ENCODE measurements around the gene UCMA. TPM values are rescaled to one million over a fixed set of nuclear protein-coding genes. Genes with fewer than 3 reads are reported as not detected.

UCMA gene
- total and polyA plus RNA-seq, 10 of the 15 experiments (the other 5 are each of a cell fraction or from before 2014, with no cell fraction given) = 0.15 TPM; not detected in 9

- WGBS (ENCODE audit: insufficient coverage, insufficient replicate concordance, low lambda C conversion rate, missing lambda C conversion rate) = 52% methylated on average over 14 of the region's 14 CpGs
- no TSS peak for BruUV-seq (replicated peaks)
- Histone ChIP-seq H4K20me1 (ENCODE audit: control insufficient read depth, insufficient read depth) (no peaks in the 10 kb centered on the region), H3K4me2 (ENCODE audit: control insufficient read depth, insufficient read depth) (no peak overlapping the region), H2AFZ (ENCODE audit: control insufficient read depth, low read depth, low read length) (no peak overlapping the region), H3K4me3 (no peak overlapping the region), H3K79me2 (ENCODE audit: control insufficient read depth, insufficient read depth, low read length) (no peaks in the 10 kb centered on the region), H3K36me3 (ENCODE audit: control insufficient read depth in 2 of 2, insufficient read depth in 2 of 2, low read length in 1 of 2) (no peaks in the 10 kb centered on the region), H3K9ac (ENCODE audit: control insufficient read depth, insufficient read depth, low read length) (no peak overlapping the region), H3K27ac (ENCODE audit: control insufficient read depth, insufficient read depth) (no peak overlapping the region), H3K4me1 (ENCODE audit: control insufficient read depth, insufficient read depth, low read length) (no peaks in the 10 kb centered on the region), H3K27me3 (replicated peaks in 1 of 2; ENCODE audit: control insufficient read depth in 2 of 2, insufficient read depth in 2 of 2, low read length in 1 of 2) (no peaks in the 10 kb centered on the region), H3K9me3 (replicated peaks; ENCODE audit: control insufficient read depth, insufficient read depth, low read length) (no peaks in the 10 kb centered on the region)
- ChIA-PET SMC1A (ENCODE audit: uncharacterized antibody, unreplicated experiment) (no interaction called here), CTCF (interaction anchor here (1.6 kb wide), 1 partner anchor 69 kb away, joined by 3 read pairs; no protein-coding TSS in a partner anchor), POLR2A (no interaction called here), RAD21 (ENCODE audit: unreplicated experiment) (no interaction called here)
- no peak for TF ChIP-seq DPF2 (IDR thresholded peaks at IDR 0.05)
- TF ChIP-seq SUPT20H (IDR thresholded peaks at IDR 0.05; ENCODE audit: borderline replicate concordance, control insufficient read depth, low read depth, low read length) = no peak
- no peak for TF ChIP-seq ZBTB33 (IDR thresholded peaks at IDR 0.05)
- no peak for TF ChIP-seq FOS (IDR thresholded peaks at IDR 0.05; ENCODE audit: borderline replicate concordance, extremely low read depth, insufficient read length)
- TF ChIP-seq PAX8 (IDR thresholded peaks at IDR 0.05) = no peak
- TF ChIP-seq IRF4 (IDR thresholded peaks at IDR 0.05; ENCODE audit: low read depth, low read length) = no peak
- TF ChIP-seq FOXK2 (IDR thresholded peaks at IDR 0.05) = no peak
- TF ChIP-seq IRF3 (IDR thresholded peaks at IDR 0.05) = no peak
- TF ChIP-seq ETV6 (conservative IDR thresholded peaks at IDR 0.05 in 1 of 2, IDR thresholded peaks at IDR 0.05 in 1 of 2; ENCODE audit: borderline replicate concordance in 1 of 2, low read depth in 1 of 2) = no peak
- TF ChIP-seq NFIC (IDR thresholded peaks at IDR 0.05; ENCODE audit: low read depth, low read length) = no peak
- no peak for TF ChIP-seq ATF2 (IDR thresholded peaks at IDR 0.05; ENCODE audit: low read length)
- TF ChIP-seq BRCA1 (IDR thresholded peaks at IDR 0.05; ENCODE audit: low read depth, low read length) = no peak
- no peak for TF ChIP-seq ZNF207 (IDR thresholded peaks at IDR 0.05; ENCODE audit: borderline replicate concordance)
- intact Hi-C loops (cut with micrococcal nuclease; ENCODE audit: unreplicated experiment) (no loop called here), in situ Hi-C loops (cut with MboI) (no loop called here)
- ATAC-seq (no peak), DNase-seq (ENCODE audit: low read depth, low spot score) (no peak), FAIRE-seq (no peak)
Observed at GRCh38 chr10:13233358-13233757, 816 bp downstream of the UCMA start.
